Endothelial cell of umbilical vein (primary cell): ENCODE data around the gene PGRMC2. TPM values are rescaled to one million over a fixed set of nuclear protein-coding genes. Genes with fewer than 3 reads are reported as not detected.

Source experiments
- BruUV-seq: library from RNA; stranded (reverse); fragments of 400-500 nt; replicated peaks from 2 replicates; lab custom pipeline; 2021; lab: Mats Ljungman, UMichigan
- CTCF ChIA-PET: fragments of 300-600, 350-600 bp; sonication (Branson Sonifier 250); formaldehyde crosslinking; loops from one replicate; lab custom pipeline; 2021; ENCODE audit warnings: antibody characterized with exemption, inconsistent platforms; lab: Charles Lee
- POLR2A ChIA-PET: fragments of 300-600, 350-600 bp; sonication (Branson Sonifier 250); formaldehyde crosslinking; loops from one replicate; lab custom pipeline; 2021; ENCODE audit warnings: antibody characterized with exemption, inconsistent platforms; lab: Charles Lee
- DNase-seq: peaks from one replicate; pipeline ENCODE4 v3.0.0-alpha.2; 2011; ENCODE audit warnings: low read depth, low spot score
- FAIRE-seq: peaks from 2 replicates; lab custom pipeline; 2011; peaks lifted over from hg19 to GRCh38; lab: Jason Lieb, UNC
- H2AFZ ChIP-seq: 2 replicates; pipeline ENCODE4 v1.6.0; 2012; ENCODE audit warnings: low read depth, low read length, control low read depth, inconsistent platforms
- H3K27ac ChIP-seq: 2 replicates; pipeline ENCODE4 v1.5.1; 2011; ENCODE audit warnings: low read depth, mild to moderate bottlenecking, control low read depth, low read length, moderate library complexity; ENCODE audit not compliant: insufficient read depth
- H3K27me3 ChIP-seq, 2 experiments: 2 replicates each; pipeline versions ENCODE4 v1.6.0 to v1.6.1; 2011; ENCODE audit warnings: low read length in 2 of 2, mixed read lengths in 1 of 2; ENCODE audit not compliant: control insufficient read depth in 2 of 2, insufficient read depth in 2 of 2
- H3K36me3 ChIP-seq, 2 experiments: 2 replicates in 1 of 2; 3 replicates in 1 of 2; pipeline ENCODE4 v1.5.1; 2011; ENCODE audit warnings: low read length in 2 of 2, mild to moderate bottlenecking in 1 of 2, moderate library complexity in 1 of 2; ENCODE audit not compliant: control insufficient read depth in 2 of 2, insufficient read depth in 2 of 2; ENCODE audit errors: extremely low read depth in 1 of 2
- H3K4me1 ChIP-seq: 3 replicates; pipeline ENCODE4 v1.5.1; 2011; ENCODE audit warnings: mild to moderate bottlenecking, low read length; ENCODE audit not compliant: control insufficient read depth, insufficient read depth; ENCODE audit errors: extremely low read depth
- H3K4me2 ChIP-seq: 2 replicates; pipeline ENCODE4 v1.6.1; 2011; ENCODE audit warnings: low read length, control low read depth, mixed read lengths; ENCODE audit not compliant: insufficient read depth
- H3K4me3 ChIP-seq, 3 experiments: fragments of 200-600 bp in 1 of 3; sonication (generic), shearing (Covaris generic) in 1 of 3; replicated peaks in 1 of 3; 2 replicates each; pipeline ENCODE4 v1.5.1; 2011 to 2016; ENCODE audit warnings: control low read depth in 3 of 3, low read length in 3 of 3, mild to moderate bottlenecking in 2 of 3, inconsistent platforms in 1 of 3, low read depth in 1 of 3, moderate library complexity in 1 of 3; ENCODE audit not compliant: insufficient read depth in 1 of 3
- H3K79me2 ChIP-seq: 2 replicates; pipeline ENCODE4 v1.6.0; 2012; ENCODE audit warnings: low read length, inconsistent platforms; ENCODE audit not compliant: control insufficient read depth, insufficient read depth
- H3K9ac ChIP-seq: replicated peaks from 2 replicates; pipeline ENCODE3; 2011; ENCODE audit warnings: low read length, control low read depth; ENCODE audit not compliant: insufficient read depth; ENCODE audit errors: extremely low read depth
- H3K9me1 ChIP-seq: replicated peaks from 3 replicates; pipeline ENCODE4 v1.6.0; 2011; ENCODE audit warnings: mild to moderate bottlenecking, low read length; ENCODE audit not compliant: control insufficient read depth, insufficient read depth; ENCODE audit errors: extremely low read depth
- H3K9me3 ChIP-seq: replicated peaks from 2 replicates; pipeline ENCODE4 v1.5.1; 2012; ENCODE audit warnings: low read length, inconsistent platforms; ENCODE audit not compliant: control insufficient read depth, insufficient read depth
- H4K20me1 ChIP-seq: replicated peaks from 2 replicates; pipeline ENCODE3; 2011; ENCODE audit warnings: mild to moderate bottlenecking, low read length; ENCODE audit not compliant: control insufficient read depth, insufficient read depth; ENCODE audit errors: extremely low read depth
- CTCF ChIP-seq, 2 donors: IDR thresholded peaks; 1 replicate in 1 of 2; 2 replicates in 1 of 2; pipeline ENCODE4 v1.5.1; 2011; ENCODE audit warnings: low read length in 2 of 2, mild to moderate bottlenecking in 2 of 2, moderate library complexity in 2 of 2, control low read depth in 1 of 2, inconsistent platforms in 1 of 2, low read depth in 1 of 2; ENCODE audit not compliant: insufficient read depth in 1 of 2; ENCODE audit errors: extremely low read depth in 1 of 2
- EZH2 ChIP-seq: IDR thresholded peaks from 2 replicates; pipeline ENCODE4 v1.6.1; 2012; ENCODE audit warnings: borderline replicate concordance, low read depth, mild to moderate bottlenecking, moderate library complexity, low read length, inconsistent platforms; ENCODE audit not compliant: severe bottlenecking
- FOS ChIP-seq: IDR thresholded peaks from 2 replicates; pipeline ENCODE4 v1.6.1; 2011; ENCODE audit warnings: mild to moderate bottlenecking, low read length, moderate library complexity, borderline replicate concordance; ENCODE audit not compliant: insufficient read depth
- GATA2 ChIP-seq: IDR thresholded peaks from 2 replicates; pipeline ENCODE4 v1.7.0; 2011; ENCODE audit warnings: low read depth, mild to moderate bottlenecking, moderate library complexity, mixed read lengths, low read length; ENCODE audit not compliant: insufficient read length, insufficient read depth
- JUN ChIP-seq: IDR thresholded peaks from 2 replicates; pipeline ENCODE4 v1.6.1; 2011; ENCODE audit warnings: borderline replicate concordance, low read depth; ENCODE audit not compliant: insufficient read length, insufficient read depth
- MAX ChIP-seq: IDR thresholded peaks from 2 replicates; pipeline ENCODE4 v1.6.1; 2011; ENCODE audit not compliant: insufficient read depth, insufficient read length
- MYC ChIP-seq: IDR thresholded peaks from one replicate; pipeline ENCODE4 v1.6.1; 2011; ENCODE audit warnings: mild to moderate bottlenecking, low read depth, low read length
- POLR2A ChIP-seq: IDR thresholded peaks from 2 replicates; pipeline ENCODE4 v1.6.1; 2012; ENCODE audit warnings: low read depth, mild to moderate bottlenecking, control low read depth, low read length
- POLR2AphosphoS5 ChIP-seq: IDR thresholded peaks from 2 replicates; pipeline ENCODE4 v1.6.1; 2012; ENCODE audit warnings: low read depth, mild to moderate bottlenecking, control low read depth, low read length, moderate library complexity; ENCODE audit not compliant: insufficient read depth
- dilution Hi-C: fragments of 300-500 bp; cut with MboI; formaldehyde crosslinking; loops from one replicate; pipeline ENCODE4 v1.15.0; 2019; ENCODE audit warnings: low sequenced_read_pairs; ENCODE audit not compliant: extremely low pct_ligation_motif_present
- intact Hi-C: fragments of 100-400 bp; cut with micrococcal nuclease; formaldehyde crosslinking; loops from one replicate; pipeline ENCODE4 v1.10.0; 2022
- polyA plus RNA-seq, 4 experiments: library from polyadenylated mRNA; depleted of rRNA in 3 of 4; stranded (reverse) in 3 of 4; unstranded in 1 of 4; fragments of >200 nt; gene quantifications; 2 replicates each; pipeline versions ENCODE4 v1.2.1 to v1.2.3, GENCODE V29; 2011 to 2012; ENCODE audit warnings: missing spikeins in 1 of 4
- total RNA-seq: library from RNA; stranded (reverse); gene quantifications from 2 replicates; pipeline ENCODE4 v1.2.3, GENCODE V29; 2021

The PGRMC2 gene
- total and polyA plus RNA-seq, 2 donors (not counting 3 experiments of a cell fraction or from before 2014, with no cell fraction given): 10.1 to 63.4 TPM

GRCh38 chr4:128303986-128304385, 16.4 kb upstream of the PGRMC2 start:
- peak; percentile 49 for DNase-seq
- POLR2A ChIA-PET: no interaction called here

GRCh38 chr4:128303405-128303785, 15.8 kb upstream of the PGRMC2 start:
- H3K36me3 ChIP-seq: no peaks in the 10 kb centered on the region
- no peaks in the 10 kb centered on the region for H3K9me3 ChIP-seq
- peaks cover 9% of the 10 kb centered on the region for H3K4me1 ChIP-seq
- H3K9ac ChIP-seq: no peak overlapping the region
- ChIA-PET POLR2A (no interaction called here), CTCF (interaction anchor here (1.3 to 1.4 kb wide), 2 partner anchors 12 to 19 kb away, joined by 3 read pairs; no protein-coding TSS in a partner anchor)
- BruUV-seq: no TSS peak
- no peaks in the 10 kb centered on the region for H4K20me1 ChIP-seq
- dilution Hi-C loops: no loop called here
- no peak overlapping the region for H3K4me2 ChIP-seq
- no peak for FAIRE-seq
- H3K27ac ChIP-seq: no peak overlapping the region
- H3K27me3 ChIP-seq: no peaks in the 10 kb centered on the region
- H3K9me1 ChIP-seq: no peaks in the 10 kb centered on the region
- no peak overlapping the region for H3K4me3 ChIP-seq
- TF ChIP-seq MYC (no peak), JUN (no peak), MAX (no peak), FOS (no peak), POLR2A (no peak), GATA2 (no peak), POLR2AphosphoS5 (no peak), EZH2 (no peak), CTCF (IDR thresholded peaks at IDR 0.05; ENCODE audit: extremely low read depth in 1 of 2, insufficient read depth in 1 of 2, low read depth in 1 of 2, low read length in 2 of 2) (no peak)
- H3K79me2 ChIP-seq: no peaks in the 10 kb centered on the region
- no peak for DNase-seq
- no peak overlapping the region for H2AFZ ChIP-seq
- intact Hi-C loops: no loop called here

More at GRCh38 chr4:128303986-128304385, 16.4 kb upstream of the PGRMC2 start:
- peak; percentile 33 for FAIRE-seq
- dilution Hi-C loops (no loop called here), intact Hi-C loops (loop anchor here (2.0 kb wide), 1 partner anchor 19 kb away; no protein-coding TSS in a partner anchor)
- Histone ChIP-seq H3K9ac (no peak overlapping the region), H3K27me3 (no peaks in the 10 kb centered on the region), H3K9me1 (no peaks in the 10 kb centered on the region), H3K79me2 (no peaks in the 10 kb centered on the region), H3K4me2 (peak overlapping the region; percentile 62), H4K20me1 (no peaks in the 10 kb centered on the region), H3K36me3 (no peaks in the 10 kb centered on the region), H2AFZ (peak overlapping the region; percentile 70), H3K27ac (peak overlapping the region; percentile 7), H3K9me3 (no peaks in the 10 kb centered on the region), H3K4me3 (no peak overlapping the region), H3K4me1 (peaks cover 9% of the 10 kb centered on the region)
- CTCF ChIA-PET: interaction anchor here (1.3 to 1.8 kb wide), 2 partner anchors 12 to 15 kb away, joined by 3 to 5 read pairs; no protein-coding TSS in a partner anchor
- no TSS peak for BruUV-seq
- TF ChIP-seq GATA2 (peak; percentile 45), FOS (peak; percentile 12), MYC (no peak)
